NT2/D1 (cell line): ENCODE results near the gene OR2V1.
"Not testable (repeated sequence)": the region's sequence is repeated elsewhere in the genome, so short reads cannot be mapped to it uniquely, and the experiment has no call there.

Experiments used
- DNase-seq: peaks from one replicate; pipeline ENCODE4 v3.0.0-alpha.2; 2011; ENCODE audit warnings: low read depth, low spot score
- H3K27me3 ChIP-seq: 2 replicates; pipeline ENCODE4 v1.6.0; 2011; ENCODE audit warnings: mild to moderate bottlenecking; ENCODE audit not compliant: insufficient read length, insufficient read depth
- H3K36me3 ChIP-seq: 2 replicates; pipeline ENCODE4 v1.6.1; 2011; ENCODE audit warnings: mild to moderate bottlenecking, low read length, mixed read lengths; ENCODE audit not compliant: insufficient read depth, insufficient read length
- H3K4me1 ChIP-seq: 2 replicates; pipeline ENCODE4 v1.5.1; 2011; ENCODE audit not compliant: insufficient read depth, insufficient read length
- H3K4me3 ChIP-seq: 2 replicates; pipeline ENCODE4 v1.5.1; 2011; ENCODE audit warnings: low read depth; ENCODE audit not compliant: insufficient read length
- H3K9ac ChIP-seq: 2 replicates; pipeline ENCODE4 v1.6.0; 2011; ENCODE audit warnings: low read depth; ENCODE audit not compliant: insufficient read length
- H3K9me3 ChIP-seq: 2 replicates; pipeline ENCODE4 v1.5.1; 2011; ENCODE audit warnings: mild to moderate bottlenecking, low read length; ENCODE audit not compliant: insufficient read depth
- SUZ12 ChIP-seq: IDR thresholded peaks from 2 replicates; pipeline ENCODE4 v1.6.1; 2011; ENCODE audit not compliant: insufficient read length, insufficient read depth; ENCODE audit errors: extremely low read depth
- YY1 ChIP-seq: IDR thresholded peaks from 2 replicates; pipeline ENCODE4 v1.6.1; 2011; ENCODE audit not compliant: insufficient read length, insufficient read depth
- ZNF274 ChIP-seq: IDR thresholded peaks from 2 replicates; pipeline ENCODE4 v1.6.1; 2011; ENCODE audit warnings: mild to moderate bottlenecking, low read depth, low read length

Gene OR2V1

GRCh38 chr5:181119105-181119504 lies 11.9 kb downstream of the OR2V1 start:
- no peaks in the 10 kb centered on the region for H3K36me3 ChIP-seq
- H3K9ac ChIP-seq: no peak overlapping the region
- H3K27me3 ChIP-seq: no peaks in the 10 kb centered on the region
- H3K4me1 ChIP-seq: no peaks in the 10 kb centered on the region
- no peak for DNase-seq
- no peak overlapping the region for H3K4me3 ChIP-seq
- no peak for TF ChIP-seq ZNF274
- no peak for TF ChIP-seq SUZ12
- TF ChIP-seq YY1: no peak
- no peaks in the 10 kb centered on the region for H3K9me3 ChIP-seq

DNA sequence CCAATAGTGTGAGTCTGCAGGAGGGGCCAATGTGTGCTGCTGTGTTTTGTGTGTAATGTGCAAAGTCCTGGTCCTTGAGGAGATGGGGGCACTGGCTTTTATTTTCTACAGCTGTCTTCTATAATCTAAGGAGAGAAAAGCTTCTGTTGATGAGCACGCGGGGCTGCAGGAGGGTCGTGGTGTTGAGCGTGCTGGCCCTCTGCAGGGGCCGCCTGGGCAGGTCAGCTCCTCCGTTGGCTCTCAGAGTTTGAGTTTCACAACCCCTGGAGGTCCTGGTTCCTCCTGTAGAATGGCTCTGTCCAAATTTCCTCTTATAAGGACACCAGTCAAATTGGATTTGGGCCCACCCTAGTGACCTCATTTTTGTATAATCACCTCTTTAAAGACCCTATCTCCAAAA lies 12.6 kb downstream of the OR2V1 start:
- no peak overlapping the region for H3K4me3 ChIP-seq
- no peaks in the 10 kb centered on the region for H3K36me3 ChIP-seq
- TF ChIP-seq ZNF274 (no peak), SUZ12 (no peak), YY1 (no peak)
- H3K9me3 ChIP-seq: no peaks in the 10 kb centered on the region
- no peak for DNase-seq
- no peaks in the 10 kb centered on the region for H3K4me1 ChIP-seq
- H3K9ac ChIP-seq: no peak overlapping the region
- H3K27me3 ChIP-seq: no peaks in the 10 kb centered on the region

- H3K4me3 ChIP-seq: no peak overlapping the region
- no peaks in the 10 kb centered on the region for H3K27me3 ChIP-seq
- TF ChIP-seq ZNF274 (no peak), YY1 (no peak), SUZ12 (no peak)
- no peak overlapping the region for H3K9ac ChIP-seq
- H3K36me3 ChIP-seq: no peaks in the 10 kb centered on the region
- no peaks in the 10 kb centered on the region for H3K9me3 ChIP-seq
- H3K4me1 ChIP-seq: no peaks in the 10 kb centered on the region
- DNase-seq: no peak
Measured at GRCh38 chr5:181114844-181115778, 15.9 kb downstream of the OR2V1 start.

- Histone ChIP-seq H3K27me3 (no peaks in the 10 kb centered on the region), H3K36me3 (no peaks in the 10 kb centered on the region), H3K9ac (no peak overlapping the region), H3K4me3 (no peak overlapping the region), H3K9me3 (no peaks in the 10 kb centered on the region), H3K4me1 (peaks cover 2% of the 10 kb centered on the region)
- TF ChIP-seq ZNF274: no peak
- DNase-seq: no peak
Measured at GRCh38 chr5:181114284-181114843, 16.6 kb downstream of the OR2V1 start.

DNA sequence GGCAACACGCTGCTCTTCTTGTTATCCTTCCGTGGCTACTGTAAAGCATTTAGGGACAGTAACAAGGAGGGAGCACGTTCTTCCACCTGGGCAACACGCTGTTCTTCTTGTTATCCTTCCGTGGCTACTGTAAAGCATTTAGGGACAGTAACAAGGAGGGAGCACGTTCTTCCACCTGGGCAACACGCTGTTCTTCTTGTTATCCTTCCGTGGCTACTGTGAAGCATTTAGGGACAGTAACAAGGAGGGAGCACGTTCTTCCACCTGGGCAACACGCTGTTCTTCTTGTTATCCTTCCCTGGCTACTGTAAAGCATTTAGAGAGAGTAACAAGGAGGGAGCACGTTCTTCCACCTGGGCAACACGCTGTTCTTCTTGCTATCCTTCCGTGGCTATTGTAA lies 17.4 kb downstream of the OR2V1 start:
- not testable (repeated sequence) for H3K27me3 ChIP-seq, DNase-seq

DNA sequence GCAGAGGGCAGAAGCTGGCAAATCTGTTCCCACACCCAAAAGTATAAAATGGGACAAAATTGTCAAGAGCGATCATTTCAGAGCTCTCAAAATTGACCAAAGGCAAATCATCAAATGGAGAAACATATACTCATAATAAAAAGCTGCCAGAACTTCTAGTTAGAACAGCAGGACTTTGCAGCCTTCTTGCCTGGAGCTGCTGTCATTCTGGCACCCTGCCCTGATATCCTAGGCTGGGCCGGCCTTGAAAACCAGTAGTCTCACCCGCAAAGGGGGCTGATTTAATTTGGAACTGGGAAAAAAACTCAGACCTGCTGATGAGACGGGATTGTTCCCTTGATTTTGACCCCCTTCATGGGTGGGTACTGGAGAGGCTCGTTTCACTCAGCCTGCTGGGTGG lies 18.5 kb downstream of the OR2V1 start:
- Histone ChIP-seq H3K36me3 (no peaks in the 10 kb centered on the region), H3K4me3 (no peak overlapping the region), H3K27me3 (no peaks in the 10 kb centered on the region), H3K4me1 (peaks cover 7% of the 10 kb centered on the region), H3K9ac (no peak overlapping the region), H3K9me3 (no peaks in the 10 kb centered on the region)
- TF ChIP-seq ZNF274 (no peak), SUZ12 (no peak), YY1 (no peak)
- DNase-seq: no peak

More for the DNA sequence above, 17.4 kb downstream of the OR2V1 start:
- H3K36me3 ChIP-seq, H3K9me3 ChIP-seq, H3K4me1 ChIP-seq, H3K9ac ChIP-seq, H3K4me3 ChIP-seq: not testable (repeated sequence)

GRCh38 chr5:181111010-181111409 lies 20.0 kb downstream of the OR2V1 start:
- no peak for DNase-seq
- H3K4me1 ChIP-seq: peaks cover 7% of the 10 kb centered on the region
- no peaks in the 10 kb centered on the region for H3K9me3 ChIP-seq
- H3K4me3 ChIP-seq: no peak overlapping the region
- no peaks in the 10 kb centered on the region for H3K36me3 ChIP-seq
- TF ChIP-seq YY1 (no peak), SUZ12 (no peak), ZNF274 (no peak)
- H3K27me3 ChIP-seq: no peaks in the 10 kb centered on the region
- H3K9ac ChIP-seq: no peak overlapping the region

- peaks cover 2% of the 10 kb centered on the region for H3K27me3 ChIP-seq
- H3K9ac ChIP-seq: no peak overlapping the region
- no peak overlapping the region for H3K4me3 ChIP-seq
- H3K4me1 ChIP-seq: peaks cover 7% of the 10 kb centered on the region
- no peak for DNase-seq
- H3K36me3 ChIP-seq: no peaks in the 10 kb centered on the region
- TF ChIP-seq SUZ12: no peak
- TF ChIP-seq YY1: no peak
- TF ChIP-seq ZNF274: no peak
- H3K9me3 ChIP-seq: no peaks in the 10 kb centered on the region
Measured at GRCh38 chr5:181109489-181110013, 21.4 kb downstream of the OR2V1 start.
